IMR-90 (cell line): ENCODE data around the gene NXPE4.
A peak's percentile ranks its signal among the peaks of the same experiment; 100 is the strongest.

Source experiments
- BHLHE40 ChIP-seq: fragments of 150-350 bp; IDR thresholded peaks from 2 replicates; pipeline ENCODE4 v1.6.1; 2016; ENCODE audit warnings: mild to moderate bottlenecking, low read depth, low read length
- CEBPB ChIP-seq: IDR thresholded peaks from 2 replicates; pipeline ENCODE4 v1.6.1; 2012; ENCODE audit warnings: low read depth, low read length, improper control_type of control experiment
- CHD1 ChIP-seq: IDR thresholded peaks from 2 replicates; pipeline ENCODE4 v1.6.1; 2012; ENCODE audit warnings: low read depth, low read length, improper control_type of control experiment
- CTCF ChIP-seq: conservative IDR thresholded peaks from 2 replicates; pipeline ENCODE4 v1.5.1; 2012; ENCODE audit warnings: mild to moderate bottlenecking, low read depth, low read length, improper control_type of control experiment
- ELK1 ChIP-seq: fragments of 150-350 bp; IDR thresholded peaks from 2 replicates; pipeline ENCODE4 v1.6.1; 2016; ENCODE audit warnings: low read depth, mild to moderate bottlenecking, low read length, moderate library complexity, borderline replicate concordance
- MAZ ChIP-seq: IDR thresholded peaks from 2 replicates; pipeline ENCODE4 v1.6.1; 2012; ENCODE audit warnings: low read depth, mild to moderate bottlenecking, low read length, improper control_type of control experiment, moderate library complexity, borderline replicate concordance
- MXI1 ChIP-seq: IDR thresholded peaks from 2 replicates; pipeline ENCODE4 v1.6.1; 2012; ENCODE audit warnings: low read depth, mild to moderate bottlenecking, low read length, moderate library complexity, borderline replicate concordance
- NFE2L2 ChIP-seq: fragments of 150-350 bp; IDR thresholded peaks from 2 replicates; pipeline ENCODE4 v1.6.1; 2016; ENCODE audit warnings: low read depth, mild to moderate bottlenecking, low read length
- POLR2A ChIP-seq: IDR thresholded peaks from 2 replicates; pipeline ENCODE4 v1.6.1; 2012; ENCODE audit warnings: mild to moderate bottlenecking, low read depth, low read length
- RAD21 ChIP-seq: IDR thresholded peaks from 2 replicates; pipeline ENCODE4 v1.6.1; 2012; ENCODE audit warnings: low read length, improper control_type of control experiment
- RCOR1 ChIP-seq: IDR thresholded peaks from 2 replicates; pipeline ENCODE4 v1.6.1; 2012; ENCODE audit warnings: mild to moderate bottlenecking, low read length, improper control_type of control experiment; ENCODE audit not compliant: insufficient replicate concordance
- RFX5 ChIP-seq: IDR thresholded peaks from 2 replicates; pipeline ENCODE4 v1.8.0; 2012; ENCODE audit warnings: low read depth, mild to moderate bottlenecking, low read length, moderate library complexity
- SMC3 ChIP-seq: fragments of 150-350 bp; IDR thresholded peaks from 2 replicates; pipeline ENCODE4 v1.6.1; 2016; ENCODE audit warnings: low read depth, mild to moderate bottlenecking, antibody characterized with exemption, low read length, moderate library complexity
- TF ChIP-seq, protein P1 (sequence below): fragments of 150-350 bp; IDR thresholded peaks from 2 replicates; pipeline ENCODE4 v1.6.1; 2017; ENCODE audit warnings: mild to moderate bottlenecking, antibody characterized with exemption, low read length, low read depth

DNA sequence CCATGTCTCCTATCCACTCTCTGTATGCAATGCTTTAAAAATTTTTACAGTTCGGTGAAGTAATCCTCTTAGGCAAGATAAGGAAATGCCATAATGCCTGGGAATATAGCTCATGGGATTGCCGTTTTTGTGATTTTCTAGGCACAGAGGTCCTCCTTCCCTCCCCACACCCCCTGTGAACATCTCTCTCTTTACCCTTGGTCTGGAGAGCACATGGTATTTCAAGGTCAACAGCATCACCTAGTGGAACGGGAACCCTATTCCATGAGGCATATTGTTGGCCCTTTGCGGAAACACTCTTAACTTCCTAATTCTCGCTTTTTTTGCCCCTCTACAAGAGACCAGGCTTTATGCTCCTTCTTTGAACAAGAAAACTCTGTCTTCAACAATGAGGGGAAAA lies 8.8 kb downstream of the NXPE4 start:
- TF ChIP-seq CEBPB (no peak), CTCF (peak; percentile 47), SMC3 (0 out of 2 replicates have a peak, but pooled peaks have one; percentile 30), POLR2A (no peak), RFX5 (no peak), RAD21 (peak; percentile 57), BHLHE40 (no peak), ELK1 (no peak), CHD1 (no peak), RCOR1 (no peak), MAZ (no peak), MXI1 (no peak), NFE2L2 (no peak)
- TF ChIP-seq, protein P1, sequence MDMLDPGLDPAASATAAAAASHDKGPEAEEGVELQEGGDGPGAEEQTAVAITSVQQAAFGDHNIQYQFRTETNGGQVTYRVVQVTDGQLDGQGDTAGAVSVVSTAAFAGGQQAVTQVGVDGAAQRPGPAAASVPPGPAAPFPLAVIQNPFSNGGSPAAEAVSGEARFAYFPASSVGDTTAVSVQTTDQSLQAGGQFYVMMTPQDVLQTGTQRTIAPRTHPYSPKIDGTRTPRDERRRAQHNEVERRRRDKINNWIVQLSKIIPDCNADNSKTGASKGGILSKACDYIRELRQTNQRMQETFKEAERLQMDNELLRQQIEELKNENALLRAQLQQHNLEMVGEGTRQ, result no peak
